NCI-H187 treated with DMSO at 0.1 percent for 48 hours (cell line): ENCODE measurements around the gene VPS54.
"Not testable (repeated sequence)": the region's sequence is repeated elsewhere in the genome, so short reads cannot be mapped to it uniquely, and the experiment has no call there.

Experiments
- DNase-seq: peaks from one replicate; lab custom pipeline; 2025; lab: John Stamatoyannopoulos, UW

The VPS54 gene

DNA sequence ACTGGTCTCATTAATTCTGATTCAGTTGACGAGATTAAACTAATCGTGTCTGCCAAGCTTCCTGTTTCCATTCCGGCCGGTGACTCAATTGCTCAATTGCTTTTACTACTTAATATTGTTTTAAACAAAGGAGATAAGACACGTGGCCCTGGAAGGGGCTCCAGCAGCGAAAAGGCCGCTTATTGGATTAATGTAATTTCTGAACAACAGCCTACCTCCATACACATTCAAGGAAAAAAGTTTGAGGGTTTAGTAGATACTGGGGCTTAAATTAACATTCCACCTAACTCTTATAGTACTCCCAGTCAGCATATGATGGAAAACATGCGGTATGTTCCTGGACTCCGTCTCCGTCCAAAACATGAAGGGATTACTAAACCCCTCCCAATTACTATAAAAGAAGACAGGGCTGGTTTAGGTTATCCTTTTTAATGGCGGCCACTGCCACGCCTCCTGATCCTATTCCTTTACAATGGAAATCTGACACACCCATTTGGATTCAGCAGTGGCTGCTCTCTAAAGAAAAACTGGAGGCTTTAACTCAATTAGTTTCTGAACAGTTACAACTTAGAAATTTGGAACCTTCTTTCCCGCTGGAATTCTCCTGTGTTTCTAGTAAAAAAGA is 27.1 kb downstream of the VPS54 start:
- no peak for DNase-seq

- DNase-seq = not testable (repeated sequence)
Observed at GRCh38 chr2:63991173-63991999, 27.8 kb downstream of the VPS54 start.

- DNase-seq = no peak
Observed at GRCh38 chr2:63990072-63990471, 29.2 kb downstream of the VPS54 start.

GRCh38 chr2:63988842-63989436 is 30.3 kb downstream of the VPS54 start:
- DNase-seq = not testable (repeated sequence)

DNA sequence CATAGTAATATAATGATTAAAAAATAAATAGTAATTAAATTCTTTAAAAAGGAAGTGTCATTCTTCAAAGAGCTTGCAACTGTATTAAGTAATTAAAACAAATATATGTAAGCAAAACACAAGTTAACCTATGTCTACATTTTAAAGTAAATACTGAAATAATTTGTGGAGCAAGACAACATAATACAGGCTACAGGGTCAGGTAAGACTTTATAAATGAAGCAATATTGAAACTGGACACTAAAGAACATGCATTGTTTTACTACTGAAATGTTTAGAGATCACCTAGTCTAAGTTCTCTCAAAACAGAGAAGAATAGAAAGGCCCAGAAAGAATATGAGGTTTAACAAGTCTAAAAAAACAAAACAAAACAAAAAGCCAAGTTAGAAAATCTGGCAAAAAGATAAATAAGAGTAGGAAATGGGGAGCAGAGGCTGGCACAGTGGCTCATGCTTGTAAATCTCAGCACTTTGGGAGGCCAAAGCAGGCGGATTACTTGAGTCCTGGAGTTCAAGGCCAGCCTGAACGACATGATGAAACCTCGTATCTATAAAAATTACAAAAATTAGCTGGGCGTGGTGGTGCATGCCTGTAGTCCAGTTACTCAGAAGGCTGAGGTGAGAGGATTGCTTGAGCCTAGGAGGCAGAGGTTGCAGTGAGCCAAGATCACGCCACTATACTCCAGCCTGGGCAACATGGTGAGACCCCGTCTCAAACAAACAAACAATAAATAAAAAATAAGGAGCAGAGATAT is 34.4 kb downstream of the VPS54 start:
- no peak for DNase-seq

GRCh38 chr2:63983986-63984605 is 35.1 kb downstream of the VPS54 start:
- DNase-seq = no peak

DNA sequence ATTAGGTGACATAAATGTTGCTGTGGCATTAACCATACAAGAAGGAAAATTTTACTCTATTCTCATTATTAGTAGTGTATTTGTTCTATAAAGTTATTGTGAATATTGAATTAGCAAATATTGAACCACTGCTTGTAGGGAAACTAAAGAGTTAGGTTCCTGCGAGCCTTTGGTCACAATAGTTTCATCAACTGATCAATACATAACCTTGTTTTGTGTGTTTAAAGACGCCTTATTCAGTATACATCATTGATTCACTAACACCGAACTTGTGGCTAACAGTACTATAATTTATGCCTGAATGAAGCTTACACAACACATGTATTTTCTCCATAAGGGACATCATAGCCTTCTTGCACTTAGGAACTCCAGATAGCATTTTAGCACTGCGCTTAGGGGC is 36.9 kb downstream of the VPS54 start:
- no peak for DNase-seq

DNA sequence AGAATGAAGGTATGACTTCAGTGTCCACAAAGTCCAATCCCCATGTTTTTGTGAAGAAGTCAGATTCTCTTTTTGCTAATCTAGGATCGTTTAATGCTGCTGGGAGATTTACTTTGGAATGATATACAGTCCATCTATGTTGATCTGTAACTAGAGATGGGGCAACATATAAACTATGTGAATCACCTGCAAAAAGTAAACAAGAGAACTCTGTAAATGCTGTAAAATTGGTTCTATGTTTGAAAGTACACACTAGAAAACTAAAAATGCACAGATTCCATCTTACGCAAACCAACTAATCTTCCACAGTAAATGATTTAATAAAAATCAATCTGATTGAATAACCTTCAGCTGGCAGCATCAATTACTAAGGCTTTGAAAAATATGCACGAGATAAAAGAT is 37.5 kb downstream of the VPS54 start:
- DNase-seq = no peak

DNA sequence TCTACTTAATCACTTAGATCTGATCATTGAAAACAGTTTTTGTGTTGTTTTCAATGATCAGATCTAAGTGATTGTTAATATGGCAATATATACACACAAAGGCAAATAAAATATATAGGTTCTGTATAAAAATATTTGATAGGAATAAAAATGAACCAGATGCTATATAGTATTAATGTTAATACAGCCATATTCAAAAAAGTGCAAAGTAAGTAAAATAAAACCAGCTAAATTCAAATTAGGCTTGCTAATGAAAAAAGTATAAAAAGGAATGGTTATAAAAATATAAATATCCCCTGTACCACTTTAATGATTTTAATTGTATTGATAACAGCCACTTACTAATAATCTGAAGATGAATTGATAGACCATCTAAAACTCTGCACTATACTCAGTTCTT is 38.4 kb downstream of the VPS54 start:
- DNase-seq = no peak

GRCh38 chr2:63977904-63978303 is 41.3 kb downstream of the VPS54 start:
- no peak for DNase-seq

- DNase-seq = no peak
Observed at GRCh38 chr2:63976125-63976510, 43.1 kb downstream of the VPS54 start.

GRCh38 chr2:63975437-63976124 is 43.6 kb downstream of the VPS54 start:
- DNase-seq = no peak

DNA sequence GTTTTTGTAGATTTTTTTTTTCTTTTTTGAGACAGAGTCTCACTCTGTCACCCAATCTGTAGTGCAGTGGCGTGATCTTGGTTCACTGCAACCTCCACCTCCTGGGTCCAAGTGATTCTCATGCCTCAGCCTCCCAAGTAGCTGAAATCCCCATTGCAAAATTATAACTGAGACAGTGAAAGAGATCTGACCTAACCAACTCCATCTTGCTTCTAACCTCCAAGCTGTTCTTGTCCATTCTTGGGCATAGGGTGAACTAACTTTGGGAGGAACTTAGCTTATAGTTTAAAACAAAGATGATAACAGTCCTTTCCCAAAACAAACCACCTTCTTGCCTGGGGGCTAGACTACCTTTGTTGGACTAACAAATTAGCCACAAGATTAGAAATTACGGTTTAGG is 44.2 kb downstream of the VPS54 start:
- DNase-seq = not testable (repeated sequence)

DNA sequence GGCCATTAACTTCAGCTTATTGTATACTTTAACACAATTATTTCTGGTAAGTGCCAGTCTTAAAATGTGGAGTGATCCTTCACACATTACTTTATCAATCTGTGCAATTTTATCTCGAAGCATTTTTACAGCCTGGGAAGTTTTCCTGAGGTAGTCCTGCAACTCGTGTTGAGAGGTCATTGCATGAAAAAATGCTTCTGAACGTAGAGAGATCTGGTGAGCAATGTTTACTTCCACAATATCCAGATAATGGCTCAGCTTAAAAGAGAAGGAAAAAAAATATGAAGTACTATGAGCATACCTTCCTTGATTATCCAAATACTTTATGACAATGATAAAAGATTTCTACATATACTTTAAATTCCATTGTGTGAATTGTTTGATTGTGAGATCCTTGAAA is 57.0 kb downstream of the VPS54 start:
- DNase-seq = no peak

DNA sequence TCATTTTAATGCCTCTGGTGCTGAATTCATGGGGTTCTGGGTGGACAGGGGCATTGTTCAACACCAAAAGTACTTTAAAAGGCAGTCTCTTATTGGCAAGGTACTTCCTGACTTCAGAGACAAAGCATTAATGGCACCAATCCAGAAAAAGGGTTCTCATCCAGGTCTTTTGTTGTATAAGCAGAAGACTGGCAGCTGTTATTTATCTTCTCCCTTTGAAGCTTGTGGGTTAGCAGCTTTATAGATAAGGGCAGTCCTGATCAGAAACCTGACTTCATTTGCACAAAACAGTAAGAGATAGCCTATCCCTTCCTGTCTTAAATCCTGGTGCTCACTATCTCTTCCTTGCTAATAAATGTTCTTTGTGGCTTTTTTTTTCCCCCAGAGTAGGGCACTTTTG is 68.8 kb downstream of the VPS54 start:
- no peak for DNase-seq

DNA sequence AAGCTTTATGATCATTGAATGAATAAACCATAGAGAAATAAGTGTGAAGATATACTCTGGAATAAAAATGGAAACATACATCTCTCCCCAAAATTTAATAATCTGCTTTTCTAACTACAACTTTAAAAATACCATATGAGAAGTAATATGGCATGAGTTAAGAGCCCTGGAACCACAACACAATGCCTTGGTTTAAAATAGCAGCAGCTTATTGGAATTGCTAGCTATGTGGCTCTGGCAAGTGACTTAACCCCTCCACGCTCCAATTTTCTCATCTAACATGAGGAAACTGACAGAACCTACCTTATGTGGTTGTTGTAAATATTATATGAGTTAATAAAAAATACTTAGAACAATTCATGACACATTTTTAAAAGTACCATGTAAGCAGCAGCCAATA is 76.4 kb downstream of the VPS54 start:
- DNase-seq = no peak

DNA sequence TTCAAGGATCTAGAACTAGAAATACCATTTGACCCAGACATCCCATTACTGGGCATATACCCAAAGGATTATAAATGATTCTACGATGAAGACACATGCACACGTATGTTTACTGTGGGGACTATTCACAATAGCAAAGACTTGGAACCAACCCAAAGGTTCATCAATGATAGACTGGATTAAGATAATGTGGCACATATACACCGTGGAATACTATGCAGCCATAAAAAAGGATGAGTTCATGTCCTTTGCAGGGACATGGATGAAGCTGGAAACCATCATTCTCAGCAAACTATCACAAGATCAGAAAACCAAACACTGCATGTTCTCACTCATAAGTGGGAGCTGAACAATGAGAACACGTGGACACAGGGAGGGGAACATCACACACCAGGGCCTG is 87.1 kb downstream of the VPS54 start:
- not testable (repeated sequence) for DNase-seq

DNA sequence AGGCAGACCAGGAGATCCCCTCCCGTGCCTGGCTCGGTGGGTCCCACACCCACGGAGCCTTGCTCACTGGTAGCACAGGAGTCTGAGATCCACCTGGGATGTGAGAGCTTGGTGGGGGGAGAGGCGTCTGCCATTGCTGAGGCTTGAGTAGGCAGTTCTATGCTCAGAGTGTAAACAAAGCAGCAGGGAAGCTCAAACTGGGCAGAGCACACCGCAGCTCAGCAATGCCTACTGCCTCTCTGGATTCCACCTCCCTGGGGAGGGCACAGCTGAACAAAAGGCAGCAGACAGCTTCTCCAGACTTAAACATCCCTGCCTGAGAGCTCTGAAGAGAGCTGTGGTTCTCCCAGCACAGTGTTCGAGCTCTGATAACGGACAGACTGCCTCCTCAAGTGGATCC is 92.4 kb downstream of the VPS54 start:
- peak; percentile 93 for DNase-seq

GRCh38 chr2:63914311-63914710 is 104.9 kb downstream of the VPS54 start:
- no peak for DNase-seq

GRCh38 chr2:63903003-63903402 is 116.2 kb downstream of the VPS54 start:
- DNase-seq = no peak

DNA sequence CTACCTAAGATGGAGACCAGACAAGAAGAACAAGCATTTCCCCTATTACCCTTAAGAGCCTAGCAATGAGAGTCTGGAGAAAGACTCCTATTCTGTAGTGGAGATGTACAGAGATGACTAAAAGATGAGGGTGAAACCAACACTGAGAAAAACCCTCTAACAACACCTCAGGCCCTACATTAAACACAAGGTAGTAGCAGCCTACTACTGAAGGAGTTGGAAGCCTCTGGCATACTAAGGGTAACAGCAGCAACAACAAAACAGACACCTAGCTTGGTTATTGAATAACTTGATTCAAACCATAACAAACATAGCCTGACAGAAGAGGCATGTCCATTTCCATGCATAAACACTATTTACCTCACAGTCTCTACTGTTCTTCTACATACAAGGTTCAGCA is 117.1 kb downstream of the VPS54 start:
- DNase-seq = no peak

DNA sequence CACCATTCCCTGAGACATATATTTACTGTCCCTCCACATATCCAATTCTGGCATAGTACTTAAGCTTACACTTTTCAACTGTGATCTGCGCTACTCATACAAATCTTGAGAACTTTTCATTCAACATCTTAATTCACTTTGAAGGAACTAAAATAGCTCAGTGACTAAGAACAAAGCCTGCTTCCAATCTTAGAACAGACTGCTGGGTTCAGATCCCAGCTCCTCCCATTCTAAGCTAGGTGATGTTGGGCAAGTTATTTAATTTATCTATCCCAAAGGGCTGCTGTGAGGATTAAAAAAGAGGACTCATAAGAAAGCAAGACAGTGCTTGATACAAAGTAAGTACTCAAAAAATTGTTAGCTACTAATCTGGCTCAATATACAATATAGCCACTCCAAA is 119.6 kb downstream of the VPS54 start:
- no peak for DNase-seq
